GM10248 (cell line): ENCODE data around the gene CSKMT.

Experiments used
- CTCF ChIA-PET: fragments of 300-600 bp; sonication (Branson Sonifier 250); formaldehyde crosslinking; extraction: SDS; loops from one replicate; lab custom pipeline; 2021; ENCODE audit warnings: antibody characterized with exemption; lab: Yijun Ruan, JAX
- POLR2A ChIA-PET: fragments of 350-650 bp; sonication (Branson Sonifier 250); formaldehyde crosslinking; extraction: SDS; loops from one replicate; lab custom pipeline; 2020; ENCODE audit warnings: antibody characterized with exemption; lab: Yijun Ruan, JAX
- DNase-seq: peaks from one replicate; pipeline ENCODE4 v3.0.0; 2012; ENCODE audit errors: extremely low spot score
- TF ChIP-seq, protein P1 (sequence below): IDR thresholded peaks from 2 replicates; pipeline ENCODE4 v1.5.1; 2012; ENCODE audit warnings: mild to moderate bottlenecking, low read depth; ENCODE audit errors: extremely low read depth, missing control alignments, control extremely low read depth

The CSKMT gene

DNA sequence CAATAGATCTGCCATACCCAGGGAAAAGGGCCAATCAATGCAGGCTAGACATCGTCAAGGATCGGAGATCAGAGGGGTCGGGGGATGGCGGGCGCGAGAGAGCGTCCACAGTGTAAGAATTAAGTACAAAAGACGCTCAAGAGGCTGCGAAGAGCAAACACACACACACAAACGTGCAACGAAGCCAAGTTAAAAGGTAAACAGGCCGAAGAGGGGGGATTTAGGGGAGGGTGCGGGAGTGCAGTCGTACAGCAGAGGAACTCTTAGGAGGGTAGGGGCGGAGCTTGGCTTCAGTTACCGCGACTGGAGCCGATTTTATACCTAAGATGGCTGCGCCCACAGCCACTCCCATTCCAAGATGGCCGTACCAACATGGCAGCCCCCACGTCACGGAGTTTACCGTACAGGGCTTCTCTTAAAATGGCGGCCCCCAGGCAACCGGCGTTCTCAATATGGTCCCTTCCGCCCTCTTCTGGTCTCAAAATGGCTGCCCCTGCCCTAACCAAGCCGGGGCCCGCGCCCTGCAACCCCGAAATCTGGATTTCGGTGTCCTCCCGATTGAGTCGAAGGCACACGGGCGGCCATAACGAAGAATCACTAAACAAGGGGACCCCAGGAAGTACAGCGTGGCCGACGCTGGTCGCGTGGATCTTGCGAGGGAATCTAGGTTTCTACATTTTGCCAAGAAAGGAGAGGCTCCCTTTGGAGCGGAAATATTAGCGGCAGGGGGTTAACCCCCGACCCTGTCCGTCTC lies 44.3 kb downstream of the CSKMT start:
- peak; percentile 93 for DNase-seq
- CTCF ChIA-PET = interaction anchor here (1.0 to 9.1 kb wide), 11 partner anchors 15 to 153 kb away, joined by 3 to 79 read pairs (median 5); partner anchors contain the start of genes C11orf98, CSKMT, HNRNPUL2 and LRRN4CL
- TF ChIP-seq, protein P1, sequence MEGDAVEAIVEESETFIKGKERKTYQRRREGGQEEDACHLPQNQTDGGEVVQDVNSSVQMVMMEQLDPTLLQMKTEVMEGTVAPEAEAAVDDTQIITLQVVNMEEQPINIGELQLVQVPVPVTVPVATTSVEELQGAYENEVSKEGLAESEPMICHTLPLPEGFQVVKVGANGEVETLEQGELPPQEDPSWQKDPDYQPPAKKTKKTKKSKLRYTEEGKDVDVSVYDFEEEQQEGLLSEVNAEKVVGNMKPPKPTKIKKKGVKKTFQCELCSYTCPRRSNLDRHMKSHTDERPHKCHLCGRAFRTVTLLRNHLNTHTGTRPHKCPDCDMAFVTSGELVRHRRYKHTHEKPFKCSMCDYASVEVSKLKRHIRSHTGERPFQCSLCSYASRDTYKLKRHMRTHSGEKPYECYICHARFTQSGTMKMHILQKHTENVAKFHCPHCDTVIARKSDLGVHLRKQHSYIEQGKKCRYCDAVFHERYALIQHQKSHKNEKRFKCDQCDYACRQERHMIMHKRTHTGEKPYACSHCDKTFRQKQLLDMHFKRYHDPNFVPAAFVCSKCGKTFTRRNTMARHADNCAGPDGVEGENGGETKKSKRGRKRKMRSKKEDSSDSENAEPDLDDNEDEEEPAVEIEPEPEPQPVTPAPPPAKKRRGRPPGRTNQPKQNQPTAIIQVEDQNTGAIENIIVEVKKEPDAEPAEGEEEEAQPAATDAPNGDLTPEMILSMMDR = peak; percentile 9
- POLR2A ChIA-PET = interaction anchor here (0.6 to 4.3 kb wide), 10 partner anchors 18 to 146 kb away, joined by 3 to 18 read pairs (median 5); partner anchors contain the start of genes C11orf98, CSKMT, HNRNPUL2 and TMEM179B

DNA sequence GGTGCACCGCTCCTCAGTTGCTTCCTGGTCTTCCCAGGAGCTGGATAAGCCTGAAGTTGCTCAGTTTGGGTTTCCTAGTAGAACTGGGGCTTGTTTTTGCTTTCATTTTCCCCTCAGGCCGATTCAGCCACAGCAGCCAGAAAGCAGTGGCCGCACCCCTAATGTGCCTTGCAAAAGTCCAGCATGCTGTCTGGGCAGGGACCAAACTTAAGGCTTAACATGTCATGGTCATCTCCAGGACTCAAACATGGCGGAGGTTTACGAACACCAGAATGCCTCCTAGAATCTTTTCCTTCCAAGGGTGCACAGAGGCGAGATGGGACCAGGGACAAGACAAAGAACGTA lies 44.9 kb downstream of the CSKMT start:
- no peak for DNase-seq
- POLR2A ChIA-PET = interaction anchor here (1.0 to 4.3 kb wide), 6 partner anchors 17 to 131 kb away, joined by 3 to 18 read pairs (median 6); partner anchors contain the start of genes C11orf98, CSKMT, HNRNPUL2 and TMEM179B
- CTCF ChIA-PET = interaction anchor here (1.0 to 9.1 kb wide), 8 partner anchors 16 to 152 kb away, joined by 3 to 79 read pairs (median 5); partner anchors contain the start of genes HNRNPUL2 and LRRN4CL
- TF ChIP-seq, protein P1 = no peak

- DNase-seq = no peak
- TF ChIP-seq, protein P1 = no peak
- ChIA-PET POLR2A (no interaction called here), CTCF (interaction anchor here (1.0 to 2.8 kb wide), 2 partner anchors 11 to 18 kb away, joined by 3 to 10 read pairs; no protein-coding TSS in a partner anchor)
Observed at GRCh38 chr11:62712276-62712812, 47.2 kb downstream of the CSKMT start.

DNA sequence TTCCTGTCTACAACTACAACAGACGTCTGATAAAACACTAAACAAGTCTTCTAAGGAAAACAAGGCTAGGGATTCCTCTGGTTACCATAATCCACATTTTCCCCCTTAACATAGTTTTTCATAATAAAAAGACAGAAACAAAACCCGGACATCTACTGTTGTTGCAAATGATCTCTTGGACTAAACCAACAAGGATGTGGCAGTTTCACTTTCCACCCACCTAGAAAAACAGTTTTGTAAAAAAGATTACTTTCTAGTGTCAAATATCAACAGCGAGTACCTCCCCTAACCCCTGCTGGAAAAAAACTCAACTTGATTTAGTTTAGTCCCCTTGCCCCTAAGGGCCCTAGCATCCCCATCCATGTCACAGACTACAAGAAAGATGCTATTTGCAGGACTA lies 47.7 kb downstream of the CSKMT start:
- DNase-seq = no peak
- TF ChIP-seq, protein P1 = no peak
- ChIA-PET CTCF (interaction anchor here (1.0 to 2.8 kb wide), 2 partner anchors 11 to 19 kb away, joined by 3 to 10 read pairs; no protein-coding TSS in a partner anchor), POLR2A (no interaction called here)

DNA sequence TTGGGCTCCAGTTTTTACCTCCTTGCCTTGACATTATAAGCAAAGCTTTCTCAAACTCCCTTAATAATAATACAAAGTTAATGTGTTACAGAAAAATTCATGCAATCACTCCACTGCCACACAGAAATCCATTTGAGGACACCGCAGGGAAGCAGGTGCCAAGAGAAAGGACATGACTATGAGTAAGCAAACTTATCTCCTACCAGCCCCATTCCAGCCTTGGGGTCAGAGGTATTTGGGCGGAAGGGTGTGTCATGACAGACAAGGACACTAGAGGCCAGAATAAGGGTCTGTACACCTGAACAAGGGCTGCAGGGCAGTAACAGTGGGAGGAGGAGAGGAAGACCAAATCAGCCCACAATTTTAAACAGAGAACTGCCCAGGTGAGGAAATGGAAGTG lies 48.2 kb downstream of the CSKMT start:
- CTCF ChIA-PET = interaction anchor here (1.0 to 2.8 kb wide), 2 partner anchors 10 to 19 kb away, joined by 3 to 10 read pairs; no protein-coding TSS in a partner anchor
- POLR2A ChIA-PET = interaction anchor here (0.7 to 0.8 kb wide), 2 partner anchors 13 to 48 kb away, joined by 4 to 5 read pairs; partner anchors contain the start of genes C11orf98 and CSKMT
- no peak for DNase-seq
- TF ChIP-seq, protein P1 = no peak

DNA sequence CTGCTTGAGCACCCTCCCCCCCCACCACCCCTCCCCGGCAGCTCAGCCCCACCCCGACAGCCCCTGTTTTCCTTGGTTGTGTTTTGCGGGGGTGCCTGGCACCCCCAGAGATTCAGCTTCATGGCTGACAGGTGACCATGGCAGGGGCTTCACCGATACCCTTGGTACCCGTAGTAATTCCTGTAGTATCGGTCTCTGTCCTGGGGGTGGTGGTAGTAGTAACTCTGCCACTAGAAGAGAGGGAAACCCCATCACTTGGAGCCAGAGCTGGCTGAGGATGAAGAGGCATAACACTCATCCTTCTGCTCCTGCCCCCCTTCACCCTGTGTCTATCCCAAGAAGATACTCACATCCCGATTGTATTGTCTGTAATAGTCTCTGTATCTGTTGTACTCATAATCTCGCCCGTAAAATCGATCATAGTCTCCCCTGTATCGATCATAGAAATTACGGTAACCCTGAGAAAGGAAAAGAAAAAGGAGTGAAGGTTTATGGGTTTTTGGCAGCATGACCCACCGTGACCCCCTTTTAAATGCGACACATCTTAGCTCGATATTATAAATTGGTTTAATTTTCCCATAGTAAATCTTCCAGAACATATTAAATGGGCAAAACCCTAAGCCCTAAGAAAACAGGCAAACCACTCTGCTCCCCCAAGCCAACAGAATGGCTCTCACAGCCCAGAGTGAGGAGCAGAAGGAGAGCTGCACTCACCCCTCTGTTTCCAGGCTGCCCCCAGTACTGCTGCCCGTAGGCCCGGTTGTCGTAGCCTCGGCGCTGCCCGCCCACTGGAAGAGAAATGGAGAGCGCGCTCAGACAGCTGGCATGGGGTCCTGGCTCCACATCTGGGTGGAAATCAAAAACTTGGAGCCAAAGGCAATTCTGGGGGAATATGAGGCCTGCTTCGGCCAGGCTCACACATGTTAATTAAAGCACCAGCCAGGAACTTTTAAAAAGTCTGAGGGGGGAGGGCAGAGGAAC lies 50.3 kb downstream of the CSKMT start:
- POLR2A ChIA-PET = interaction anchor here (0.6 kb wide), 2 partner anchors 12 to 72 kb away, joined by 3 read pairs; partner anchors contain the start of gene TMEM179B
- no peak for DNase-seq
- CTCF ChIA-PET = interaction anchor here (0.7 to 1.2 kb wide), 4 partner anchors 9 to 52 kb away, joined by 3 to 5 read pairs (median 3); partner anchors contain the start of genes HNRNPUL2 and TTC9C
- TF ChIP-seq, protein P1 = no peak
